Liver (tissue), 9 donors: Measurements from ENCODE around the gene TMEM178B. TPM values are rescaled to one million over a fixed set of nuclear protein-coding genes. Genes with fewer than 3 reads are reported as not detected.

Source experiments
- DNase-seq: peaks from one replicate; pipeline ENCODE4 v3.0.0-alpha.2; 2017; ENCODE audit warnings: low spot score
- H3K27ac ChIP-seq, 2 donors: one replicate each; pipeline ENCODE4 v1.7.0; 2013; ENCODE audit warnings: inconsistent platforms in 2 of 2, low read length in 2 of 2, control low read depth in 1 of 2, low read depth in 1 of 2, mild to moderate bottlenecking in 1 of 2
- H3K27me3 ChIP-seq, 4 donors: one replicate each; pipeline versions ENCODE4 v1.6.1 to v1.7.0; 2013; ENCODE audit warnings: low read length in 3 of 4, inconsistent platforms in 1 of 4, mild to moderate bottlenecking in 1 of 4, moderate library complexity in 1 of 4; ENCODE audit not compliant: control insufficient read depth in 4 of 4, insufficient read depth in 4 of 4
- H3K36me3 ChIP-seq, 4 donors: one replicate each; pipeline versions ENCODE4 v1.6.1 to v1.7.0; 2013; ENCODE audit warnings: low read length in 3 of 4, mild to moderate bottlenecking in 3 of 4, low read depth in 1 of 4, moderate library complexity in 1 of 4; ENCODE audit not compliant: control insufficient read depth in 4 of 4, insufficient read depth in 3 of 4
- H3K4me1 ChIP-seq, 4 donors: one replicate each; pipeline versions ENCODE4 v1.6.1 to v1.7.0; 2013; ENCODE audit warnings: low read length in 3 of 4, mild to moderate bottlenecking in 3 of 4, moderate library complexity in 1 of 4; ENCODE audit not compliant: control insufficient read depth in 4 of 4, insufficient read depth in 4 of 4
- H3K4me3 ChIP-seq, 3 donors: one replicate each; pipeline versions ENCODE4 v1.6.1 to v1.7.0; 2013; ENCODE audit warnings: low read length in 3 of 3, control low read depth in 1 of 3, low read depth in 1 of 3, mild to moderate bottlenecking in 1 of 3
- H3K9ac ChIP-seq, 2 donors: one replicate each; pipeline ENCODE4 v1.7.0; 2013; ENCODE audit warnings: low read length in 2 of 2, mild to moderate bottlenecking in 2 of 2, moderate library complexity in 2 of 2, control low read depth in 1 of 2, low read depth in 1 of 2
- H3K9me3 ChIP-seq, 4 donors: one replicate each; pipeline versions ENCODE4 v1.6.1 to v1.7.0; 2013; ENCODE audit warnings: low read length in 3 of 4; ENCODE audit not compliant: control insufficient read depth in 4 of 4
- ATF3 ChIP-seq: IDR thresholded peaks from 2 replicates; pipeline ENCODE4 v1.6.1; 2016; ENCODE audit warnings: antibody characterized with exemption
- CTCF ChIP-seq: fragments of 150-350 bp; IDR thresholded peaks from 2 replicates; pipeline ENCODE4 v1.5.1; 2017; ENCODE audit warnings: improper control_type of control experiment, low read depth, low read length; ENCODE audit not compliant: missing input control
- EGR1 ChIP-seq, 2 donors: IDR thresholded peaks; 2 replicates each; pipeline ENCODE4 v1.6.1; 2016 to 2018; ENCODE audit warnings: antibody characterized with exemption in 2 of 2, low read depth in 2 of 2
- FOXA1 ChIP-seq: IDR thresholded peaks from 2 replicates; pipeline ENCODE4 v1.6.1; 2016; ENCODE audit warnings: antibody characterized with exemption
- FOXA2 ChIP-seq: IDR thresholded peaks from 2 replicates; pipeline ENCODE4 v1.6.1; 2016; ENCODE audit warnings: antibody characterized with exemption
- GABPA ChIP-seq, 2 donors: IDR thresholded peaks in 1 of 2; conservative IDR thresholded peaks in 1 of 2; 2 replicates each; pipeline ENCODE4 v1.6.1; 2016; ENCODE audit warnings: antibody characterized with exemption in 2 of 2, mild to moderate bottlenecking in 1 of 2, moderate library complexity in 1 of 2
- HNF4A ChIP-seq, 2 donors: conservative IDR thresholded peaks; 2 replicates each; pipeline ENCODE4 v1.6.1; 2016; ENCODE audit warnings: antibody characterized with exemption in 2 of 2, mild to moderate bottlenecking in 2 of 2
- HNF4G ChIP-seq: IDR thresholded peaks from 2 replicates; pipeline ENCODE4 v1.6.1; 2016; ENCODE audit warnings: antibody characterized with exemption
- JUND ChIP-seq, 2 donors: IDR thresholded peaks; 2 replicates each; pipeline ENCODE4 v1.6.1; 2016; ENCODE audit warnings: antibody characterized with exemption in 2 of 2
- NR2F2 ChIP-seq: IDR thresholded peaks from 2 replicates; pipeline ENCODE4 v1.6.1; 2016; ENCODE audit warnings: antibody characterized with exemption
- RAD21 ChIP-seq, 2 donors: IDR thresholded peaks; 2 replicates each; pipeline ENCODE4 v1.6.1; 2016; ENCODE audit warnings: antibody characterized with exemption in 2 of 2, mild to moderate bottlenecking in 2 of 2
- REST ChIP-seq: IDR thresholded peaks from 2 replicates; pipeline ENCODE4 v1.6.1; 2016; ENCODE audit warnings: antibody characterized with exemption, mild to moderate bottlenecking
- RXRA ChIP-seq, 2 donors: IDR thresholded peaks; 2 replicates each; pipeline ENCODE4 v1.6.1; 2017 to 2018; ENCODE audit warnings: antibody characterized with exemption in 2 of 2, mild to moderate bottlenecking in 1 of 2
- SP1 ChIP-seq: IDR thresholded peaks from 2 replicates; pipeline ENCODE4 v1.6.1; 2018; ENCODE audit warnings: antibody characterized with exemption, mild to moderate bottlenecking
- TAF1 ChIP-seq: conservative IDR thresholded peaks from 2 replicates; pipeline ENCODE4 v1.6.1; 2016; ENCODE audit warnings: antibody characterized with exemption, mild to moderate bottlenecking
- YY1 ChIP-seq: IDR thresholded peaks from 2 replicates; pipeline ENCODE4 v1.6.1; 2016; ENCODE audit warnings: antibody characterized with exemption, mild to moderate bottlenecking
- WGBS: extraction: QIAGEN DNeasy Blood & Tissue Kit; methylation state at CpG from one replicate; pipeline ENCODE4 v1.1.7; 2013; 5-methylcytosine and 5-hydroxymethylcytosine counted together
- polyA plus RNA-seq, 2 donors: library from polyadenylated mRNA; stranded (reverse) in 1 of 2; unstranded in 1 of 2; fragments of 200-250 nt in 1 of 2; fragments of >200 nt in 1 of 2; fragmentation: Nextera tagmentation in 1 of 2; extraction: Ambion mirVana in 1 of 2; gene quantifications; one replicate each; pipeline versions ENCODE4 v1.2.1 to v1.2.3, GENCODE V29; 2013 to 2015
- total RNA-seq, 2 donors: library from RNA; depleted of rRNA; stranded (reverse); fragments of >200 nt; gene quantifications; one replicate each; pipeline ENCODE4 v1.2.3, GENCODE V29; 2014
- donor health status: healthy.
- donor health status: healthy.
- donor health status: healthy.
- donor health status: healthy.
- donor health status: healthy.

The TMEM178B gene
- total and polyA plus RNA-seq, 4 donors, result under 0.01 to 0.02 (median under 0.01) TPM; not detected in 1

GRCh38 chr7:141290365-141290764 lies 216.5 kb downstream of the TMEM178B start (continued):
- no peak for TF ChIP-seq SP1

GRCh38 chr7:141290973-141291372 lies 217.1 kb downstream of the TMEM178B start:
- TF ChIP-seq YY1 (no peak), GABPA (IDR thresholded peaks at IDR 0.05 in 1 of 2, conservative IDR thresholded peaks at IDR 0.05 in 1 of 2) (no peak)
- Histone ChIP-seq H3K9me3 (no peaks in the 10 kb centered on the region), H3K4me1 (no peaks in the 10 kb centered on the region), H3K36me3 (no peaks in the 10 kb centered on the region), H3K27ac (no peak overlapping the region), H3K9ac (no peak overlapping the region), H3K4me3 (no peak overlapping the region), H3K27me3 (peaks cover 0 to 3% (median under 1%) of the 10 kb centered on the region in 4 donors)
- no peak for DNase-seq
- 86% methylated on average over 7 of the region's 7 CpGs for WGBS

GRCh38 chr7:141291541-141291940 lies 217.7 kb downstream of the TMEM178B start:
- H3K27ac ChIP-seq, result no peak overlapping the region
- peaks cover 0 to 3% (median under 1%) of the 10 kb centered on the region in 4 donors for H3K27me3 ChIP-seq
- 69% methylated on average over 2 of the region's 2 CpGs for WGBS
- TF ChIP-seq RAD21 (IDR thresholded peaks at IDR 0.05) (no peak), TAF1 (no peak), ATF3 (no peak), HNF4A (conservative IDR thresholded peaks at IDR 0.05) (no peak), EGR1 (IDR thresholded peaks at IDR 0.05; ENCODE audit: low read depth in 2 of 2) (no peak), JUND (IDR thresholded peaks at IDR 0.05) (no peak), REST (no peak), RXRA (IDR thresholded peaks at IDR 0.05) (no peak), NR2F2 (no peak), GABPA (IDR thresholded peaks at IDR 0.05 in 1 of 2, conservative IDR thresholded peaks at IDR 0.05 in 1 of 2) (no peak)
- no peak overlapping the region for H3K4me3 ChIP-seq
- H3K9ac ChIP-seq, result no peak overlapping the region
- H3K36me3 ChIP-seq, result no peaks in the 10 kb centered on the region
- H3K9me3 ChIP-seq, result no peaks in the 10 kb centered on the region
- no peaks in the 10 kb centered on the region for H3K4me1 ChIP-seq
- no peak for DNase-seq

- TF ChIP-seq YY1 (no peak), GABPA (IDR thresholded peaks at IDR 0.05 in 1 of 2, conservative IDR thresholded peaks at IDR 0.05 in 1 of 2) (no peak), EGR1 (IDR thresholded peaks at IDR 0.05; ENCODE audit: low read depth in 2 of 2) (no peak), HNF4G (no peak), JUND (IDR thresholded peaks at IDR 0.05) (no peak), CTCF (no peak), TAF1 (no peak), FOXA2 (no peak), FOXA1 (no peak), HNF4A (conservative IDR thresholded peaks at IDR 0.05) (no peak), SP1 (no peak), RAD21 (IDR thresholded peaks at IDR 0.05) (no peak)
- Histone ChIP-seq H3K9ac (no peak overlapping the region), H3K4me1 (no peaks in the 10 kb centered on the region), H3K27me3 (peaks cover 0 to 3% (median 0%) of the 10 kb centered on the region in 4 donors), H3K4me3 (no peak overlapping the region), H3K27ac (no peak overlapping the region), H3K36me3 (no peaks in the 10 kb centered on the region), H3K9me3 (no peaks in the 10 kb centered on the region)
- DNase-seq, result no peak
- 70% methylated on average over 2 of the region's 2 CpGs for WGBS
These were observed 220.4 kb downstream of the TMEM178B start for GRCh38 chr7:141294143-141294829.
